GM12878 (cell line): ENCODE results near the gene RAD23B. TPM values are rescaled to one million over a fixed set of nuclear protein-coding genes. Genes with fewer than 3 reads are reported as not detected.

Source experiments
- ATAC-seq: fragments of 200-7000 bp; cut with Tn5 transposase; 3 replicates; pipeline ENCODE4 v1.9.1; 2020; ENCODE audit warnings: mild to moderate bottlenecking, moderate library complexity
- BruUV-seq: library from RNA; stranded (reverse); fragments of 400-500 nt; replicated peaks from 2 replicates; lab custom pipeline; 2021; lab: Mats Ljungman, UMichigan
- CTCF ChIA-PET: fragments of 300-600 bp; sonication (Branson Sonifier 250); formaldehyde crosslinking; extraction: SDS; loops from one replicate; lab custom pipeline; 2021; ENCODE audit warnings: inconsistent platforms; lab: Yijun Ruan, JAX
- POLR2A ChIA-PET: fragments of 350-600 bp; formaldehyde crosslinking; extraction: SDS; loops from one replicate; lab custom pipeline; 2021; ENCODE audit warnings: inconsistent platforms; lab: Charles Lee
- RAD21 ChIA-PET: fragments of 300-600 bp; sonication (Branson Sonifier 250); formaldehyde crosslinking; loops from one replicate; lab custom pipeline; 2023; ENCODE audit warnings: antibody characterized with exemption; ENCODE audit not compliant: unreplicated experiment; lab: Charles Lee
- SMC1A ChIA-PET: fragments of 300-600 bp; sonication (Branson Sonifier 250); formaldehyde crosslinking; loops from one replicate; lab custom pipeline; 2023; ENCODE audit not compliant: unreplicated experiment, uncharacterized antibody; lab: Charles Lee
- DNase-seq: peaks from one replicate; pipeline ENCODE4 v3.0.0-alpha.2; 2011; ENCODE audit warnings: low read depth, low spot score
- FAIRE-seq: peaks from 3 replicates; lab custom pipeline; 2011; peaks lifted over from hg19 to GRCh38; lab: Jason Lieb, UNC
- H2AFZ ChIP-seq: 2 replicates; pipeline ENCODE4 v1.6.0; 2011; ENCODE audit warnings: low read depth, low read length, control low read depth; ENCODE audit not compliant: control insufficient read depth
- H3K27ac ChIP-seq: 2 replicates; pipeline ENCODE4 v1.5.1; 2011; ENCODE audit warnings: control low read depth; ENCODE audit not compliant: control insufficient read depth, insufficient read depth
- H3K27me3 ChIP-seq, 2 experiments: replicated peaks in 1 of 2; 2 replicates each; pipeline versions ENCODE4 v1.6.0 to v1.6.1; 2011; ENCODE audit warnings: low read length in 1 of 2; ENCODE audit not compliant: control insufficient read depth in 2 of 2, insufficient read depth in 2 of 2
- H3K36me3 ChIP-seq, 2 experiments: 2 replicates each; pipeline ENCODE4 v1.5.1; 2011; ENCODE audit warnings: low read length in 1 of 2; ENCODE audit not compliant: control insufficient read depth in 2 of 2, insufficient read depth in 2 of 2
- H3K4me1 ChIP-seq: 2 replicates; pipeline ENCODE4 v1.6.1; 2011; ENCODE audit warnings: mild to moderate bottlenecking, low read length, moderate library complexity, mixed read lengths; ENCODE audit not compliant: control insufficient read depth, insufficient read depth
- H3K4me2 ChIP-seq: 2 replicates; pipeline ENCODE4 v1.6.0; 2011; ENCODE audit warnings: control low read depth; ENCODE audit not compliant: control insufficient read depth, insufficient read depth
- H3K4me3 ChIP-seq: fragments of 200-600 bp; sonication (generic); 2 replicates; pipeline ENCODE4 v1.5.1; 2016
- H3K79me2 ChIP-seq: 2 replicates; pipeline ENCODE4 v1.6.0; 2011; ENCODE audit warnings: low read length; ENCODE audit not compliant: control insufficient read depth, insufficient read depth
- H3K9ac ChIP-seq: 2 replicates; pipeline ENCODE4 v1.8.0; 2011; ENCODE audit warnings: low read length, control low read depth, mixed read lengths; ENCODE audit not compliant: control insufficient read depth, insufficient read depth
- H3K9me3 ChIP-seq: replicated peaks from 3 replicates; pipeline ENCODE4 v1.5.1; 2011; ENCODE audit warnings: mild to moderate bottlenecking, low read length; ENCODE audit not compliant: control insufficient read depth, insufficient read depth
- H4K20me1 ChIP-seq: 2 replicates; pipeline ENCODE4 v1.6.0; 2011; ENCODE audit not compliant: control insufficient read depth, insufficient read depth
- CREM ChIP-seq: IDR thresholded peaks from 2 replicates; pipeline ENCODE4 v1.6.1; 2014; ENCODE audit warnings: antibody characterized with exemption, low read depth
- ESRRA ChIP-seq: IDR thresholded peaks from 2 replicates; pipeline ENCODE4 v1.6.1; 2012; ENCODE audit warnings: mild to moderate bottlenecking, low read length, improper control_type of control experiment
- HDGF ChIP-seq: fragments of 450-650 bp; IDR thresholded peaks from 2 replicates; pipeline ENCODE4 v1.6.1; 2016; ENCODE audit warnings: antibody characterized with exemption
- RB1 ChIP-seq: fragments of 450-650 bp; formaldehyde crosslinking; IDR thresholded peaks from 2 replicates; pipeline ENCODE4 v1.6.1; 2017; ENCODE audit warnings: mild to moderate bottlenecking, borderline replicate concordance
- SMAD5 ChIP-seq: IDR thresholded peaks from 2 replicates; pipeline ENCODE4 v1.6.1; 2016; ENCODE audit warnings: antibody characterized with exemption, low read depth
- in situ Hi-C: fragments of 300-500 bp; cut with MboI; formaldehyde crosslinking; loops from 9 replicates; pipeline ENCODE4 v1.14.3; 2018; ENCODE audit warnings: mixed read lengths
- intact Hi-C: fragments of 100-400 bp; cut with micrococcal nuclease; formaldehyde crosslinking; loops from one replicate; pipeline ENCODE4 v1.14.2; 2022; ENCODE audit not compliant: unreplicated experiment
- polyA plus RNA-seq, 11 experiments: library from polyadenylated mRNA; depleted of rRNA in 4 of 11; unstranded in 6 of 11; stranded (reverse) in 5 of 11; fragments of >200 nt; fragmentation: Nextera tagmentation in 4 of 11; fragmentation: Illumina TruSeq in 1 of 11; extraction: Ambion mirVana in 4 of 11; extraction: Trizol in 1 of 11; gene quantifications; 1 replicate in 1 of 11; 2 replicates in 10 of 11; pipeline versions ENCODE4 v1.2.1 to v1.2.3, GENCODE V29; 2011 to 2016; ENCODE audit warnings: inconsistent platforms in 2 of 11, missing spikeins in 2 of 11, low read depth in 1 of 11
- total RNA-seq, 4 experiments: library from RNA; depleted of rRNA in 3 of 4; stranded (reverse); fragments of >200 nt in 3 of 4; fragmentation: Illumina TruSeq in 1 of 4; extraction: Trizol in 1 of 4; gene quantifications; 2 replicates each; pipeline versions ENCODE4 v1.2.1 to v1.2.3, GENCODE V29; 2013 to 2021
- TF ChIP-seq, protein P1 (sequence below): fragments of 450-650 bp; conservative IDR thresholded peaks from 2 replicates; pipeline ENCODE4 v1.6.1; 2017; ENCODE audit warnings: mild to moderate bottlenecking, moderate library complexity
- TF ChIP-seq, protein P2 (sequence below): fragments of 450-650 bp; formaldehyde crosslinking; IDR thresholded peaks from 2 replicates; pipeline ENCODE4 v1.5.0; 2022; ENCODE audit warnings: mild to moderate bottlenecking, missing genetic modification characterization

Gene RAD23B
- total and polyA plus RNA-seq, 10 of the 15 experiments (the other 5 are each of a cell fraction or from before 2014, with no cell fraction given), result 10.3 to 256 (median 54.6) TPM

DNA sequence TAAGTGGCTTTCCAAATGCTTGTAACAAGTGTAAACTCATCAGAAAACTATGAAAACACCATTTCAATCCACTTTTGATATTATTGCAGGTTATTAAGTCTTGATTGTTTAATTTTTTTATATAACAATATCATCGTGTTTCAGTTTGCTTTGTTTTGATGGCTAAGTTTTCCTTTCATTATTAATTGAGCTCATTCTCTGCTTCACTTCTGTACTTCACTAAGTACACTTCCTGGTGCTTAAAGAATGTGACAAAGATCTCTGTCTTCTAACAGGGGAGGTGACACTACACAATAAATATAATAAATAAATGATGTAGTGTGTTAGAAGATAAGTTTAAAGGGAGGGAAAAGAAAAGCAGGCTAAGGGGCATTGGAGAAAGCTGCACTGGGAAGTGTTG lies 13.0 kb upstream of the RAD23B start (continued):
- TF ChIP-seq, protein P1, sequence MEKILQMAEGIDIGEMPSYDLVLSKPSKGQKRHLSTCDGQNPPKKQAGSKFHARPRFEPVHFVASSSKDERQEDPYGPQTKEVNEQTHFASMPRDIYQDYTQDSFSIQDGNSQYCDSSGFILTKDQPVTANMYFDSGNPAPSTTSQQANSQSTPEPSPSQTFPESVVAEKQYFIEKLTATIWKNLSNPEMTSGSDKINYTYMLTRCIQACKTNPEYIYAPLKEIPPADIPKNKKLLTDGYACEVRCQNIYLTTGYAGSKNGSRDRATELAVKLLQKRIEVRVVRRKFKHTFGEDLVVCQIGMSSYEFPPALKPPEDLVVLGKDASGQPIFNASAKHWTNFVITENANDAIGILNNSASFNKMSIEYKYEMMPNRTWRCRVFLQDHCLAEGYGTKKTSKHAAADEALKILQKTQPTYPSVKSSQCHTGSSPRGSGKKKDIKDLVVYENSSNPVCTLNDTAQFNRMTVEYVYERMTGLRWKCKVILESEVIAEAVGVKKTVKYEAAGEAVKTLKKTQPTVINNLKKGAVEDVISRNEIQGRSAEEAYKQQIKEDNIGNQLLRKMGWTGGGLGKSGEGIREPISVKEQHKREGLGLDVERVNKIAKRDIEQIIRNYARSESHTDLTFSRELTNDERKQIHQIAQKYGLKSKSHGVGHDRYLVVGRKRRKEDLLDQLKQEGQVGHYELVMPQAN, result no peak
- TF ChIP-seq, protein P2, sequence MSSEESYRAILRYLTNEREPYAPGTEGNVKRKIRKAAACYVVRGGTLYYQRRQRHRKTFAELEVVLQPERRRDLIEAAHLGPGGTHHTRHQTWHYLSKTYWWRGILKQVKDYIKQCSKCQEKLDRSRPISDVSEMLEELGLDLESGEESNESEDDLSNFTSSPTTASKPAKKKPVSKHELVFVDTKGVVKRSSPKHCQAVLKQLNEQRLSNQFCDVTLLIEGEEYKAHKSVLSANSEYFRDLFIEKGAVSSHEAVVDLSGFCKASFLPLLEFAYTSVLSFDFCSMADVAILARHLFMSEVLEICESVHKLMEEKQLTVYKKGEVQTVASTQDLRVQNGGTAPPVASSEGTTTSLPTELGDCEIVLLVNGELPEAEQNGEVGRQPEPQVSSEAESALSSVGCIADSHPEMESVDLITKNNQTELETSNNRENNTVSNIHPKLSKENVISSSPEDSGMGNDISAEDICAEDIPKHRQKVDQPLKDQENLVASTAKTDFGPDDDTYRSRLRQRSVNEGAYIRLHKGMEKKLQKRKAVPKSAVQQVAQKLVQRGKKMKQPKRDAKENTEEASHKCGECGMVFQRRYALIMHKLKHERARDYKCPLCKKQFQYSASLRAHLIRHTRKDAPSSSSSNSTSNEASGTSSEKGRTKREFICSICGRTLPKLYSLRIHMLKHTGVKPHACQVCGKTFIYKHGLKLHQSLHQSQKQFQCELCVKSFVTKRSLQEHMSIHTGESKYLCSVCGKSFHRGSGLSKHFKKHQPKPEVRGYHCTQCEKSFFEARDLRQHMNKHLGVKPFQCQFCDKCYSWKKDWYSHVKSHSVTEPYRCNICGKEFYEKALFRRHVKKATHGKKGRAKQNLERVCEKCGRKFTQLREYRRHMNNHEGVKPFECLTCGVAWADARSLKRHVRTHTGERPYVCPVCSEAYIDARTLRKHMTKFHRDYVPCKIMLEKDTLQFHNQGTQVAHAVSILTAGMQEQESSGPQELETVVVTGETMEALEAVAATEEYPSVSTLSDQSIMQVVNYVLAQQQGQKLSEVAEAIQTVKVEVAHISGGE (CRISPR knock-in tag), result no peak
- no peak for TF ChIP-seq CREM

DNA sequence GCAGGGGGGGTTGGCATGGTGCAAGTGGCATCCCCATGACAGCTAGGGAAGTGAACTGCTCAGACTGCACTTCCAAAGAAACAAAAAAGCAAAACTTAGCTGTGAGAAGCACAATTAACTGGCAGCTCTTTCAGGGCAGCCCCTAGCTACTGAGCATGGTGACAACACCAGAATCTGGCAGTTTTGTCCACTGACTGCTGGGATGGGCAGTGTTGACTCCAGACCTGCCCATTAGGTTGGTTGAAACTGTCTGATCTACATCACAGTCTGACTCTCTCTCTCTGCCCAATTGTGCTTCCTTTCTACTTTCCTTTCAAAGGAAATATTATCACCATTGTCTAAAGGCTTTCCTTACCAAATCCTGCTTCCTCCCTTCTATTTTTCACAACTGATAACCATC lies 12.5 kb upstream of the RAD23B start:
- no peak for DNase-seq
- no peaks in the 10 kb centered on the region; the same call in 2 of the 3 replicates for H3K9me3 ChIP-seq
- no peak for FAIRE-seq
- ChIA-PET POLR2A (interaction anchor here (0.7 to 2.8 kb wide), 8 partner anchors 10 to 43 kb away, joined by 3 to 36 read pairs (median 4); partner anchors contain the start of gene RAD23B), CTCF (interaction anchor here (0.6 to 3.0 kb wide), 8 partner anchors 10 to 133 kb away, joined by 3 to 21 read pairs (median 6); no protein-coding TSS in a partner anchor), RAD21 (interaction anchor here (0.7 to 2.9 kb wide), 15 partner anchors 9 to 291 kb away, joined by 3 to 53 read pairs (median 5); partner anchors contain the start of gene RAD23B), SMC1A (interaction anchor here (0.6 to 3.3 kb wide), 19 partner anchors 9 to 858 kb away, joined by 3 to 64 read pairs (median 5); partner anchors contain the start of gene RAD23B)
- peaks cover 4% of the 10 kb centered on the region for H3K4me1 ChIP-seq
- no peak overlapping the region for H3K4me3 ChIP-seq
- H2AFZ ChIP-seq, result peak overlapping the region; percentile 44
- H3K27ac ChIP-seq, result no peak overlapping the region
- H3K27me3 ChIP-seq, result no peaks in the 10 kb centered on the region
- no peaks in the 10 kb centered on the region for H4K20me1 ChIP-seq
- H3K9ac ChIP-seq, result no peak overlapping the region
- in situ Hi-C loops, result no loop called here
- no peaks in the 10 kb centered on the region for H3K36me3 ChIP-seq
- intact Hi-C loops, result no loop called here
- no peaks in the 10 kb centered on the region for H3K79me2 ChIP-seq
- no TSS peak for BruUV-seq
- TF ChIP-seq ESRRA, result no peak
- no peak for TF ChIP-seq SMAD5
- TF ChIP-seq RB1, result no peak
- TF ChIP-seq HDGF, result peak; percentile 59; the same call in 1 of the 2 replicates
- peak; percentile 42 for ATAC-seq
- 0 out of 2 replicates have a peak overlapping the region, but pooled peaks have one; percentile 17 for H3K4me2 ChIP-seq
